ENCODE measurements around the gene DLK1. TPM values are rescaled to one million over a fixed set of nuclear protein-coding genes. Genes with fewer than 3 reads are reported as not detected.

The DLK1 gene
- polyA plus RNA-seq, 1 of the 3 experiments (the other 2 are of a cell fraction), result 1.7 TPM

GRCh38 chr14:100762089-100762515 is 35.4 kb downstream of the DLK1 start:
- Histone ChIP-seq H3K36me3 (replicated peaks in 1 of 2; ENCODE audit: control insufficient read depth in 1 of 2, insufficient read depth in 2 of 2, low read length in 1 of 2) (no peaks in the 10 kb centered on the region), H2AFZ (ENCODE audit: low read depth) (no peak overlapping the region), H3K4me2 (no peak overlapping the region), H3K27me3 (ENCODE audit: insufficient read depth) (no peaks in the 10 kb centered on the region), H3K79me2 (ENCODE audit: insufficient read depth) (no peaks in the 10 kb centered on the region), H3K9ac (no peak overlapping the region), H3K9me2 (no peaks in the 10 kb centered on the region), H3K27ac (ENCODE audit: low read depth in 2 of 2, low read length in 1 of 2) (no peak overlapping the region), H4K20me1 (ENCODE audit: insufficient read depth) (no peaks in the 10 kb centered on the region), H3F3A (replicated peaks; ENCODE audit: insufficient read depth) (no peaks in the 10 kb centered on the region), H3K4me1 (ENCODE audit: control insufficient read depth in 1 of 2, insufficient read depth in 2 of 2, low read depth in 1 of 2, low read length in 1 of 2) (peaks cover 0 to 7% of the 10 kb centered on the region in 2 experiments; a peak in 2 of 4 replicates), H3K4me3 (ENCODE audit: low read depth in 2 of 2, low read length in 1 of 2) (no peak overlapping the region), H3K9me3 (no peaks in the 10 kb centered on the region)
- CTCF ChIA-PET, result interaction anchor here (1.4 to 1.6 kb wide), 2 partner anchors 9 to 12 kb away, joined by 3 read pairs; no protein-coding TSS in a partner anchor
- no peak for DNase-seq
- TF ChIP-seq MAX (IDR thresholded peaks at IDR 0.05; ENCODE audit: low read depth) (no peak), RXRA (IDR thresholded peaks at IDR 0.05; ENCODE audit: borderline replicate concordance, low read depth) (no peak), RFX5 (IDR thresholded peaks at IDR 0.05; ENCODE audit: low read length) (no peak), USF1 (IDR thresholded peaks at IDR 0.05; ENCODE audit: borderline replicate concordance, low read depth) (no peak), USF2 (IDR thresholded peaks at IDR 0.05; ENCODE audit: borderline replicate concordance, low read depth, low read length) (no peak), REST (IDR thresholded peaks at IDR 0.05; ENCODE audit: low read depth, low read length) (no peak), JUND (IDR thresholded peaks at IDR 0.05) (no peak), TAF1 (IDR thresholded peaks at IDR 0.05; ENCODE audit: borderline replicate concordance, low read depth, low read length) (no peak), RCOR1 (IDR thresholded peaks at IDR 0.05; ENCODE audit: low read length) (no peak), NRF1 (IDR thresholded peaks at IDR 0.05; ENCODE audit: low read depth, low read length) (no peak), TCF12 (IDR thresholded peaks at IDR 0.05) (no peak), SMC3 (IDR thresholded peaks at IDR 0.05; ENCODE audit: low read depth, low read length) (no peak), IRF3 (IDR thresholded peaks at IDR 0.05; ENCODE audit: low read depth, low read length) (no peak), MEF2A (IDR thresholded peaks at IDR 0.05; ENCODE audit: borderline replicate concordance, low read depth) (no peak), TEAD4 (IDR thresholded peaks at IDR 0.05; ENCODE audit: borderline replicate concordance, insufficient read depth) (no peak), EZH2phosphoT487 (IDR thresholded peaks at IDR 0.05; ENCODE audit: borderline replicate concordance, low read depth) (no peak), MXI1 (IDR thresholded peaks at IDR 0.05; ENCODE audit: low read depth, low read length) (no peak), ELF1 (IDR thresholded peaks at IDR 0.05) (no peak), NFIC (IDR thresholded peaks at IDR 0.05; ENCODE audit: borderline replicate concordance) (no peak)
- 54% methylated on average over 5 of the region's 5 CpGs for WGBS (ENCODE audit: low lambda C conversion rate)
- POLR2A ChIA-PET, result no interaction called here

All from SK-N-SH (cell line).